Esophagus muscularis mucosa (tissue), 4 donors: ENCODE results near the gene ELOB. TPM values are rescaled to one million over a fixed set of nuclear protein-coding genes. Genes with fewer than 3 reads are reported as not detected.

ENCODE experiments used
- DNase-seq: peaks from one replicate; pipeline ENCODE4 v3.0.0-alpha.2; 2017; ENCODE audit errors: extremely low spot score
- H3K27ac ChIP-seq, 4 donors: fragments of 200-600 bp; sonication (generic); replicated peaks in 1 of 4; 1 replicate in 3 of 4; 2 replicates in 1 of 4; pipeline ENCODE4 v1.5.1; 2016 to 2019; ENCODE audit warnings: mild to moderate bottlenecking in 1 of 4
- H3K27me3 ChIP-seq, 4 donors: fragments of 200-600 bp; sonication (generic); one replicate each; pipeline versions ENCODE4 v1.5.1 to v1.6.0; 2016 to 2019
- H3K36me3 ChIP-seq, 4 donors: fragments of 200-600 bp; sonication (generic); one replicate each; pipeline ENCODE4 v1.5.1; 2016 to 2019
- H3K4me1 ChIP-seq, 4 donors: fragments of 200-600 bp; sonication (generic); one replicate each; pipeline ENCODE4 v1.5.1; 2016 to 2019
- H3K4me3 ChIP-seq, 4 donors: fragments of 200-600 bp; sonication (generic); 1 replicate in 2 of 4; 2 replicates in 2 of 4; pipeline ENCODE4 v1.5.1; 2016 to 2019; ENCODE audit warnings: mild to moderate bottlenecking in 4 of 4, moderate library complexity in 1 of 4
- H3K9me3 ChIP-seq, 4 donors: fragments of 200-600 bp; sonication (generic); 1 replicate in 3 of 4; 2 replicates in 1 of 4; pipeline ENCODE4 v1.5.1; 2016 to 2019
- EP300 ChIP-seq: sonication (generic); formaldehyde crosslinking; IDR thresholded peaks from one replicate; pipeline ENCODE4 v1.6.1; 2017; ENCODE audit warnings: antibody characterized with exemption
- POLR2A ChIP-seq: fragments of 450-650 bp; IDR thresholded peaks from one replicate; pipeline ENCODE4 v1.6.1; 2017; ENCODE audit warnings: antibody characterized with exemption, moderate library complexity, mild to moderate bottlenecking, low read depth
- POLR2AphosphoS5 ChIP-seq, 2 donors: sonication (generic); formaldehyde crosslinking; IDR thresholded peaks; one replicate each; pipeline ENCODE4 v1.6.1; 2017; ENCODE audit warnings: antibody characterized with exemption in 2 of 2
- WGBS: methylation state at CpG from one replicate; pipeline ENCODE4 v1.1.5; 2018; 5-methylcytosine and 5-hydroxymethylcytosine counted together
- intact Hi-C: fragments of 100-400 bp; cut with DNase I; formaldehyde crosslinking; loops from one replicate; pipeline ENCODE4 v1.15.1; 2023
- total RNA-seq, 4 donors: library from RNA; depleted of rRNA; stranded (reverse); fragments of >200 nt; gene quantifications; one replicate each; pipeline versions ENCODE4 v1.1.0 to v1.2.1, GENCODE V29; 2016
- TF ChIP-seq, protein P1 (sequence below), 3 experiments: fragments of 200-600 bp in 2 of 3; fragments of 450-650 bp in 1 of 3; sonication (generic) in 2 of 3; IDR thresholded peaks; one replicate each; pipeline ENCODE4 v1.5.1; 2017 to 2019; ENCODE audit warnings: antibody characterized with exemption in 3 of 3, mild to moderate bottlenecking in 2 of 3, moderate library complexity in 1 of 3

Gene ELOB
- total RNA-seq, 4 donors from 2014 or later, result 199 to 229 (median 213) TPM

- no peak for DNase-seq
- Histone ChIP-seq H3K36me3 (no peaks in the 10 kb centered on the region), H3K9me3 (peaks cover 0 to 22% (median 17%) of the 10 kb centered on the region in 4 donors), H3K27ac (no peak overlapping the region), H3K4me3 (no peak overlapping the region), H3K27me3 (peaks cover 0 to 42% (median 0%) of the 10 kb centered on the region in 4 donors), H3K4me1 (no peaks in the 10 kb centered on the region)
- TF ChIP-seq POLR2AphosphoS5 (IDR thresholded peaks at IDR 0.05) (no peak), POLR2A (no peak), EP300 (no peak)
- TF ChIP-seq, protein P1, sequence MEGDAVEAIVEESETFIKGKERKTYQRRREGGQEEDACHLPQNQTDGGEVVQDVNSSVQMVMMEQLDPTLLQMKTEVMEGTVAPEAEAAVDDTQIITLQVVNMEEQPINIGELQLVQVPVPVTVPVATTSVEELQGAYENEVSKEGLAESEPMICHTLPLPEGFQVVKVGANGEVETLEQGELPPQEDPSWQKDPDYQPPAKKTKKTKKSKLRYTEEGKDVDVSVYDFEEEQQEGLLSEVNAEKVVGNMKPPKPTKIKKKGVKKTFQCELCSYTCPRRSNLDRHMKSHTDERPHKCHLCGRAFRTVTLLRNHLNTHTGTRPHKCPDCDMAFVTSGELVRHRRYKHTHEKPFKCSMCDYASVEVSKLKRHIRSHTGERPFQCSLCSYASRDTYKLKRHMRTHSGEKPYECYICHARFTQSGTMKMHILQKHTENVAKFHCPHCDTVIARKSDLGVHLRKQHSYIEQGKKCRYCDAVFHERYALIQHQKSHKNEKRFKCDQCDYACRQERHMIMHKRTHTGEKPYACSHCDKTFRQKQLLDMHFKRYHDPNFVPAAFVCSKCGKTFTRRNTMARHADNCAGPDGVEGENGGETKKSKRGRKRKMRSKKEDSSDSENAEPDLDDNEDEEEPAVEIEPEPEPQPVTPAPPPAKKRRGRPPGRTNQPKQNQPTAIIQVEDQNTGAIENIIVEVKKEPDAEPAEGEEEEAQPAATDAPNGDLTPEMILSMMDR (IDR thresholded peaks at IDR 0.05), result no peak
- 90% methylated on average over 3 of the region's 3 CpGs for WGBS
- intact Hi-C loops, result no loop called here
Measured at GRCh38 chr16:2803545-2804195, 26.6 kb upstream of the ELOB start.

DNA sequence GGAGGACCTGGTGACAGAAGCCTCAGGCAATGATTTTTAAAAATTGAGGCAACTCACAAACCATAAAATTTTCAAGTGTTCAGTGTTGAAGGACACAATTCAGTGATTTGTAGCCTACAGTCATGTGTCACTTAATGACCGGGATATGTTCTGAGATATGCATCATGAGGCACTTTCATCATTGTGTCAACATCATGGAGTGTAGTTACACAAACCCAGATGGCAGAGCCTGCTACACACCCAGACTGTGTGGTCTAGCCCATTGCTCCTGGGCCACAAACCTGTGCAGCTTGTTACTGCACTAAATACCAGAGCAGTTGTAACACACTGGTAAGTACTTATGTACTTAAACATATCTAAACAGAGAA lies 22.8 kb upstream of the ELOB start:
- H3K4me3 ChIP-seq, result no peak overlapping the region
- peaks cover 0 to 20% (median 16%) of the 10 kb centered on the region in 4 donors for H3K9me3 ChIP-seq
- H3K27ac ChIP-seq, result no peak overlapping the region
- H3K27me3 ChIP-seq, result peaks cover 0 to 32% (median 0%) of the 10 kb centered on the region in 4 donors
- 90% methylated on average over 1 of the region's 1 CpG for WGBS
- no peaks in the 10 kb centered on the region for H3K36me3 ChIP-seq
- no peaks in the 10 kb centered on the region for H3K4me1 ChIP-seq
- TF ChIP-seq, protein P1 (IDR thresholded peaks at IDR 0.05), result no peak
- TF ChIP-seq EP300 (no peak), POLR2AphosphoS5 (IDR thresholded peaks at IDR 0.05) (no peak), POLR2A (no peak)
- intact Hi-C loops, result no loop called here
- no peak for DNase-seq

DNA sequence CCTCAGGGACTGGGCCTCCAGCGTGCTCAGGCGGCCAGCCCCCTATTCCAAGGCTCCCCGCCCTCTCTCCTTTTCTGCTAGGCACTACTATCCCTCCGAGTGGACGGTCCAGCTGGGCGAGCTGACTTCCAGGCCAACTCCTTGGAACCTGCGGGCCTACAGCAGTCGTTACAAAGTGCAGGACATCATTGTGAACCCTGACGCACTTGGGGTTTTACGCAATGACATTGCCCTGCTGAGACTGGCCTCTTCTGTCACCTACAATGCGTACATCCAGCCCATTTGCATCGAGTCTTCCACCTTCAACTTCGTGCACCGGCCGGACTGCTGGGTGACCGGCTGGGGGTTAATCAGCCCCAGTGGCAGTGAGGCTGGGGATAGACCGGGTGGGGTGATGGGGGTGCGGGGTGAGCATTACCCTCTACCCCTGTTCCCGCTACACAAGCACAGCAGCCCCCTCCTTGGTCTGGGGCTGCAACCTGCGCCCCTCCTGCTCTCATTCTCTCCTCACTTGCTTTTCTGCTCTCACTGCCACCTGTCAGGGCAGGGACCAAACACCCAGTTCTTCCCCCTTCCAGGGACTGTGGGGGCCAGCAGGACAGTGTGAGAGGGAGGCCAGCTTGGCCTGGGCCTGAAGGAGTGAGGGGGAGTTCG lies 22.3 kb upstream of the ELOB start:
- DNase-seq, result no peak
- WGBS, result 83% methylated on average over 20 of the region's 21 CpGs
- Histone ChIP-seq H3K4me3 (no peak overlapping the region), H3K9me3 (peaks cover 0 to 15% (median 11%) of the 10 kb centered on the region in 4 donors), H3K27ac (no peak overlapping the region), H3K4me1 (no peaks in the 10 kb centered on the region), H3K27me3 (peaks cover 0 to 37% (median 0%) of the 10 kb centered on the region in 4 donors), H3K36me3 (no peaks in the 10 kb centered on the region)
- TF ChIP-seq POLR2AphosphoS5 (IDR thresholded peaks at IDR 0.05) (no peak), EP300 (no peak), POLR2A (no peak)
- TF ChIP-seq, protein P1 (IDR thresholded peaks at IDR 0.05), result no peak
- intact Hi-C loops, result no loop called here

DNA sequence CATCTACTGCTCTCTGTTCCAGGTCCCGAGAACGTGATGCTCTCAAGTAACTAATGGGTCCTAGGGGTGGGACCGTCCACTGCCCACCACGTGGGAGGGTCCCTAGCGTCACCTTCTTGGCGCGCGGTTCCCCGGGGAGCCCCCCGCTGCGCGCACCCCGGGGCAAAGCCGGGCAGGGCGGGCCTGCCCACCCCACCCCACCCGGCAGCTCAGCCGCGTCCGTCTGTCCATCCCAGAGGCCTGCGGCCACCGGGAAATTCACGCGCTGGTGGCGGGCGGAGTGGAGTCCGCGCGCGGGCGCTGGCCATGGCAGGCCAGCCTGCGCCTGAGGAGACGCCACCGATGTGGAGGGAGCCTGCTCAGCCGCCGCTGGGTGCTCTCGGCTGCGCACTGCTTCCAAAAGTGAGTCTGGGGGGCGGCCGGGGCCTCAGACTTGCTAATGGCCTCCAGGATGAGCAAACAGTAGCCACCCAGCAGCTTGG lies 21.7 kb upstream of the ELOB start:
- Histone ChIP-seq H3K9me3 (peaks cover 0 to 9% (median 5%) of the 10 kb centered on the region in 4 donors), H3K4me1 (no peaks in the 10 kb centered on the region), H3K27ac (no peak overlapping the region), H3K4me3 (no peak overlapping the region), H3K27me3 (peaks cover 0 to 39% (median 0%) of the 10 kb centered on the region in 4 donors), H3K36me3 (no peaks in the 10 kb centered on the region)
- WGBS, result 80% methylated on average over 15 of the region's 39 CpGs
- TF ChIP-seq POLR2A (no peak), EP300 (no peak), POLR2AphosphoS5 (IDR thresholded peaks at IDR 0.05) (no peak)
- TF ChIP-seq, protein P1 (IDR thresholded peaks at IDR 0.05), result no peak
- intact Hi-C loops, result no loop called here
- DNase-seq, result no peak
